Measurements from ENCODE around the gene CPNE4.

The CPNE4 gene

GRCh38 chr3:131597816-131598215 is 437.0 kb downstream of the CPNE4 start:
- no peak for DNase-seq (ENCODE audit: low read depth)

GRCh38 chr3:131596884-131597283 is 437.9 kb downstream of the CPNE4 start:
- DNase-seq (ENCODE audit: low read depth), result no peak

- DNase-seq (ENCODE audit: low read depth), result no peak
Observed at GRCh38 chr3:131591394-131592014, 443.3 kb downstream of the CPNE4 start.

- DNase-seq (ENCODE audit: low read depth), result no peak
Observed at GRCh38 chr3:131586277-131586676, 448.5 kb downstream of the CPNE4 start.

GRCh38 chr3:131582438-131582837 is 452.4 kb downstream of the CPNE4 start:
- no peak for DNase-seq (ENCODE audit: low read depth)

- DNase-seq (ENCODE audit: low read depth), result no peak
Observed at GRCh38 chr3:131568460-131568859, 466.4 kb downstream of the CPNE4 start.

GRCh38 chr3:131564812-131565211 is 470.0 kb downstream of the CPNE4 start:
- no peak for DNase-seq (ENCODE audit: low read depth)

GRCh38 chr3:131561511-131561910 is 473.3 kb downstream of the CPNE4 start:
- DNase-seq (ENCODE audit: low read depth), result no peak

GRCh38 chr3:131560795-131561194 is 474.0 kb downstream of the CPNE4 start:
- DNase-seq (ENCODE audit: low read depth), result no peak

- no peak for DNase-seq (ENCODE audit: low read depth)
Observed at GRCh38 chr3:131555456-131555855, 479.4 kb downstream of the CPNE4 start.

- no peak for DNase-seq (ENCODE audit: low read depth)
Observed at GRCh38 chr3:131553495-131554247, 481.1 kb downstream of the CPNE4 start.

GRCh38 chr3:131551761-131552160 is 483.1 kb downstream of the CPNE4 start:
- DNase-seq (ENCODE audit: low read depth), result no peak

GRCh38 chr3:131550562-131551465 is 484.0 kb downstream of the CPNE4 start:
- no peak for DNase-seq (ENCODE audit: low read depth)

GRCh38 chr3:131549340-131549739 is 485.5 kb downstream of the CPNE4 start:
- no peak for DNase-seq (ENCODE audit: low read depth)

GRCh38 chr3:131547585-131547984 is 487.2 kb downstream of the CPNE4 start:
- DNase-seq (ENCODE audit: low read depth), result no peak

GRCh38 chr3:131546441-131546840 is 488.4 kb downstream of the CPNE4 start:
- no peak for DNase-seq (ENCODE audit: low read depth)

- no peak for DNase-seq (ENCODE audit: low read depth)
Observed at GRCh38 chr3:131544557-131544956, 490.3 kb downstream of the CPNE4 start.

GRCh38 chr3:131543714-131544113 is 491.1 kb downstream of the CPNE4 start:
- DNase-seq (ENCODE audit: low read depth), result no peak

- no peak for DNase-seq (ENCODE audit: low read depth)
Observed at GRCh38 chr3:131541288-131541687, 493.5 kb downstream of the CPNE4 start.

- DNase-seq (ENCODE audit: low read depth), result no peak
Observed at GRCh38 chr3:131540821-131541220, 494.0 kb downstream of the CPNE4 start.

GRCh38 chr3:131540143-131540542 is 494.7 kb downstream of the CPNE4 start:
- no peak for DNase-seq (ENCODE audit: low read depth)

- no peak for DNase-seq (ENCODE audit: low read depth)
Observed at GRCh38 chr3:131538968-131539367, 495.8 kb downstream of the CPNE4 start.

GRCh38 chr3:131537531-131537930 is 497.3 kb downstream of the CPNE4 start:
- DNase-seq (ENCODE audit: low read depth), result no peak

Data from activated T-cell treated with anti-CD3 and anti-CD28 coated beads for 1 hour (primary cell).